Mesenchymal stem cell (in vitro differentiated cells and primary cell): ENCODE results near the gene AOC3.

Source experiments
- DNase-seq: peaks from one replicate; pipeline ENCODE4 v3.0.0-alpha.2; 2013
- H2AFZ ChIP-seq: one replicate; pipeline ENCODE4 v1.6.1; 2013; ENCODE audit warnings: low read depth, mild to moderate bottlenecking, control low read depth, inconsistent platforms, low read length, moderate library complexity
- H2AK5ac ChIP-seq: 2 replicates; pipeline ENCODE4 v1.6.1; 2013; ENCODE audit warnings: low read length, moderate library complexity, mild to moderate bottlenecking, inconsistent platforms; ENCODE audit not compliant: severe bottlenecking
- H2BK120ac ChIP-seq: one replicate; pipeline ENCODE4 v1.6.1; 2013; ENCODE audit warnings: low read depth, mild to moderate bottlenecking, inconsistent platforms, low read length, moderate library complexity
- H2BK12ac ChIP-seq, 2 experiments: one replicate each; pipeline ENCODE4 v1.6.1; 2013; ENCODE audit warnings: inconsistent platforms in 2 of 2, low read length in 2 of 2, mild to moderate bottlenecking in 2 of 2, moderate library complexity in 2 of 2, control low read depth in 1 of 2
- H2BK15ac ChIP-seq: one replicate; pipeline ENCODE4 v1.6.1; 2013; ENCODE audit warnings: mild to moderate bottlenecking, low read depth, inconsistent platforms; ENCODE audit not compliant: poor library complexity, severe bottlenecking
- H2BK5ac ChIP-seq: 2 replicates; pipeline ENCODE4 v1.6.1; 2013; ENCODE audit warnings: low read depth, mild to moderate bottlenecking, low read length, control low read depth, inconsistent platforms; ENCODE audit not compliant: poor library complexity, severe bottlenecking
- H3K14ac ChIP-seq, 2 experiments: one replicate each; pipeline ENCODE4 v1.6.1; 2013; ENCODE audit warnings: inconsistent platforms in 2 of 2, low read length in 2 of 2, control low read depth in 1 of 2, mild to moderate bottlenecking in 1 of 2, moderate library complexity in 1 of 2
- H3K18ac ChIP-seq, 2 experiments: one replicate each; pipeline ENCODE4 v1.6.1; 2013; ENCODE audit warnings: inconsistent platforms in 2 of 2, low read length in 2 of 2, control low read depth in 1 of 2, low read depth in 1 of 2, mild to moderate bottlenecking in 1 of 2
- H3K23ac ChIP-seq, 2 experiments: one replicate each; pipeline ENCODE4 v1.6.1; 2013; ENCODE audit warnings: inconsistent platforms in 2 of 2, low read length in 2 of 2, mild to moderate bottlenecking in 2 of 2, moderate library complexity in 2 of 2, control low read depth in 1 of 2
- H3K27ac ChIP-seq: 2 replicates; pipeline ENCODE4 v1.5.1; 2013; ENCODE audit warnings: mild to moderate bottlenecking, moderate library complexity, low read length, control low read depth, inconsistent platforms; ENCODE audit not compliant: poor library complexity, severe bottlenecking
- H3K27me3 ChIP-seq, 2 experiments: 2 replicates each; pipeline versions ENCODE4 v1.6.1 to v1.7.0; 2013; ENCODE audit warnings: low read length in 2 of 2, mild to moderate bottlenecking in 2 of 2, moderate library complexity in 2 of 2, control low read depth in 1 of 2, inconsistent platforms in 1 of 2; ENCODE audit not compliant: control insufficient read depth in 1 of 2, insufficient read depth in 1 of 2
- H3K36me3 ChIP-seq, 2 experiments: 2 replicates each; pipeline versions ENCODE4 v1.6.1 to v1.7.0; 2013; ENCODE audit warnings: low read length in 2 of 2, control low read depth in 1 of 2, inconsistent platforms in 1 of 2, low read depth in 1 of 2, mild to moderate bottlenecking in 1 of 2; ENCODE audit not compliant: insufficient read depth in 2 of 2, control insufficient read depth in 1 of 2
- H3K4ac ChIP-seq, 2 experiments: one replicate each; pipeline ENCODE4 v1.6.1; 2013; ENCODE audit warnings: inconsistent platforms in 2 of 2, low read length in 2 of 2, mild to moderate bottlenecking in 2 of 2, moderate library complexity in 2 of 2, control low read depth in 1 of 2, low read depth in 1 of 2
- H3K4me1 ChIP-seq: 2 replicates; pipeline ENCODE4 v1.6.1; 2013; ENCODE audit warnings: low read depth, low read length, control low read depth; ENCODE audit not compliant: control insufficient read depth, insufficient read depth
- H3K4me2 ChIP-seq: 2 replicates; pipeline ENCODE4 v1.6.1; 2013; ENCODE audit warnings: low read length, mild to moderate bottlenecking, inconsistent platforms; ENCODE audit not compliant: poor library complexity, severe bottlenecking
- H3K4me3 ChIP-seq, 2 experiments: 2 replicates each; pipeline versions ENCODE4 v1.5.1 to v1.7.0; 2013; ENCODE audit warnings: low read length in 2 of 2, mild to moderate bottlenecking in 2 of 2, control low read depth in 1 of 2, low read depth in 1 of 2; ENCODE audit not compliant: insufficient read depth in 1 of 2
- H3K79me1 ChIP-seq: replicated peaks from 2 replicates; pipeline ENCODE4 v1.6.1; 2013; ENCODE audit warnings: mild to moderate bottlenecking, control low read depth, low read length, inconsistent platforms; ENCODE audit not compliant: poor library complexity, severe bottlenecking
- H3K9ac ChIP-seq: 2 replicates; pipeline ENCODE4 v1.7.0; 2013; ENCODE audit warnings: mild to moderate bottlenecking, low read length, moderate library complexity
- H3K9me3 ChIP-seq: 2 replicates; pipeline ENCODE4 v1.7.0; 2013; ENCODE audit warnings: mild to moderate bottlenecking, low read length; ENCODE audit not compliant: control insufficient read depth
- H4K8ac ChIP-seq: one replicate; pipeline ENCODE4 v1.6.1; 2013; ENCODE audit warnings: inconsistent platforms, mild to moderate bottlenecking, low read length, moderate library complexity
- H4K91ac ChIP-seq: one replicate; pipeline ENCODE4 v1.6.1; 2013; ENCODE audit warnings: mild to moderate bottlenecking, low read length, inconsistent platforms
- WGBS: methylation state at CpG from one replicate; pipeline ENCODE4 v1.1.7; 2013; ENCODE audit warnings: mixed read lengths; 5-methylcytosine and 5-hydroxymethylcytosine counted together

The AOC3 gene

GRCh38 chr17:42844761-42845555 is 6.0 kb upstream of the AOC3 start:
- Histone ChIP-seq H2BK12ac (no peak overlapping the region), H4K91ac (no peak overlapping the region), H3K9me3 (no peaks in the 10 kb centered on the region), H3K4me2 (no peak overlapping the region), H2BK5ac (no peak overlapping the region), H3K36me3 (peaks cover 54% of the 10 kb centered on the region in 2 experiments), H3K4me1 (peaks cover 10% of the 10 kb centered on the region), H3K9ac (no peak overlapping the region), H2AK5ac (no peak overlapping the region), H3K14ac (no peak overlapping the region), H3K4ac (no peak overlapping the region), H2BK120ac (no peak overlapping the region), H3K79me1 (peaks cover 14% of the 10 kb centered on the region), H3K27me3 (peaks cover 5% of the 10 kb centered on the region in 2 experiments), H3K4me3 (no peak overlapping the region), H2BK15ac (no peak overlapping the region), H4K8ac (no peak overlapping the region), H3K18ac (no peak overlapping the region), H2AFZ (no peak overlapping the region), H3K23ac (no peak overlapping the region), H3K27ac (no peak overlapping the region)
- no peak for DNase-seq
- 98% methylated on average over 24 of the region's 24 CpGs for WGBS

GRCh38 chr17:42845556-42845917 is 5.5 kb upstream of the AOC3 start:
- DNase-seq = no peak
- Histone ChIP-seq H3K18ac (no peak overlapping the region), H3K4ac (no peak overlapping the region), H3K27ac (no peak overlapping the region), H2BK12ac (no peak overlapping the region), H3K4me3 (no peak overlapping the region), H3K23ac (no peak overlapping the region), H3K4me1 (peaks cover 11% of the 10 kb centered on the region), H2AK5ac (no peak overlapping the region), H3K14ac (no peak overlapping the region), H3K79me1 (peaks cover 14% of the 10 kb centered on the region), H2BK5ac (no peak overlapping the region), H3K9me3 (no peaks in the 10 kb centered on the region), H3K36me3 (peaks cover 49 to 50% of the 10 kb centered on the region in 2 experiments), H3K4me2 (no peak overlapping the region), H2BK15ac (no peak overlapping the region), H3K9ac (peak overlapping the region; percentile 44), H2AFZ (no peak overlapping the region), H4K91ac (no peak overlapping the region), H4K8ac (no peak overlapping the region), H2BK120ac (no peak overlapping the region), H3K27me3 (peaks cover 5 to 11% of the 10 kb centered on the region in 2 experiments)
- WGBS = 97% methylated on average over 12 of the region's 12 CpGs

- H2BK12ac ChIP-seq = no peak overlapping the region
- H3K18ac ChIP-seq = no peak overlapping the region
- no peak for DNase-seq
- H3K14ac ChIP-seq = no peak overlapping the region
- no peak overlapping the region for H2BK5ac ChIP-seq
- H2AK5ac ChIP-seq = no peak overlapping the region
- H3K27me3 ChIP-seq = peaks cover 5 to 16% of the 10 kb centered on the region in 2 experiments
- 93% methylated on average over 6 of the region's 7 CpGs for WGBS
- H4K8ac ChIP-seq = no peak overlapping the region
- no peak overlapping the region for H3K4me3 ChIP-seq
- no peak overlapping the region for H4K91ac ChIP-seq
- peaks cover 46 to 47% of the 10 kb centered on the region in 2 experiments for H3K36me3 ChIP-seq
- peak overlapping the region; percentile 44 for H3K9ac ChIP-seq
- H2BK120ac ChIP-seq = no peak overlapping the region
- no peak overlapping the region for H3K4me2 ChIP-seq
- peaks cover 11% of the 10 kb centered on the region for H3K4me1 ChIP-seq
- no peak overlapping the region for H2AFZ ChIP-seq
- no peak overlapping the region for H3K23ac ChIP-seq
- peaks cover 14% of the 10 kb centered on the region for H3K79me1 ChIP-seq
- H2BK15ac ChIP-seq = no peak overlapping the region
- H3K27ac ChIP-seq = no peak overlapping the region
- H3K4ac ChIP-seq = no peak overlapping the region
- H3K9me3 ChIP-seq = no peaks in the 10 kb centered on the region
Observed at GRCh38 chr17:42845918-42846593, 4.9 kb upstream of the AOC3 start.

GRCh38 chr17:42846594-42847280 is 4.3 kb upstream of the AOC3 start:
- H3K23ac ChIP-seq = no peak overlapping the region

More at GRCh38 chr17:42846594-42847280, 4.3 kb upstream of the AOC3 start:
- Histone ChIP-seq H3K4ac (no peak overlapping the region), H2BK15ac (no peak overlapping the region), H2BK5ac (no peak overlapping the region), H3K27ac (no peak overlapping the region), H4K91ac (no peak overlapping the region), H2BK12ac (no peak overlapping the region), H3K36me3 (peaks cover 40 to 41% of the 10 kb centered on the region in 2 experiments), H4K8ac (no peak overlapping the region), H3K18ac (no peak overlapping the region), H3K27me3 (peaks cover 5 to 20% of the 10 kb centered on the region in 2 experiments), H3K79me1 (peaks cover 11% of the 10 kb centered on the region), H3K4me1 (peaks cover 11% of the 10 kb centered on the region), H2BK120ac (no peak overlapping the region), H3K14ac (no peak overlapping the region), H3K4me2 (no peak overlapping the region), H3K9ac (peak overlapping the region; percentile 44), H3K4me3 (no peak overlapping the region), H2AK5ac (no peak overlapping the region), H3K9me3 (no peaks in the 10 kb centered on the region), H2AFZ (no peak overlapping the region)
- peak; percentile 58 for DNase-seq
- WGBS = 77% methylated on average over 8 of the region's 9 CpGs
